Measurements from ENCODE around the gene BMP7. TPM values are rescaled to one million over a fixed set of nuclear protein-coding genes. Genes with fewer than 3 reads are reported as not detected.

Gene BMP7
- total RNA-seq, 1 donor from 2014 or later: 17.2 TPM

Small RNA genes within 50 kb of the gene (small RNA-seq; reads per million reads assigned to genes)
- gene RF00019: not detected

Other genes starting within 250 kb of the BMP7 start
- gene SPO11, start 63.2 kb upstream of the BMP7 start, total RNA-seq: not detected
- gene RAE1, start 84.6 kb upstream of the BMP7 start, total RNA-seq: 21.1 TPM
- 24.8 TPM for gene RBM38, start 124.8 kb upstream of the BMP7 start, total RNA-seq